ENCODE results near the gene SCNN1G.
"Not testable (repeated sequence)": the region's sequence is repeated elsewhere in the genome, so short reads cannot be mapped to it uniquely, and the experiment has no call there.

DNA sequence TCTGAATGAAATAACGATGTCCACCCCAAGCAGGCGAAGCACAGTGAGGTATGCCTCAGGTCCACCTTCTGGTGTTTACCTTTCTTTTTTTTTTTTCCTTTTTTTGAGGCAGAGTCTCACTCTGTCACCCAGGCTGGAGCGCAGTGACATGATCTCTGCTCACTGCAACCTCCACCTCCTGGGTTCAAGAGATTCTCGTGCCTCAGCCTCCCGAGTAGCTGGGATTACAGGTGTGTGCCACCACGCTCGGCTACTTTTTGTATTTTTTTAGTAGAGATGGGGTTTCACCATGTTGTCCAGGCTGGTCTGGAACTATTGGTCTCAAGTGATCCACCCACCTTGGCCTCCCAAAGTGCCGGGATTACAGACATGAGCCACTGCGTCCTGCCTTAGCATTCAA, 38.2 kb upstream of the SCNN1G start:
- not testable (repeated sequence) for TF ChIP-seq ZNF263 (CRISPR knock-in tag; IDR thresholded peaks at IDR 0.05; ENCODE audit: low read depth); NR2C2 (CRISPR knock-in tag; IDR thresholded peaks at IDR 0.05); E2F1 (CRISPR knock-in tag; IDR thresholded peaks at IDR 0.05)

Measured in WTC11 (cell line).